GM18909 (cell line): ENCODE measurements around the gene ZHX3.

Source experiments
- ATAC-seq: cut with Tn5 transposase; IDR thresholded peaks from one replicate; pipeline ENCODE4 v1.9.1; 2021; ENCODE audit warnings: mild to moderate bottlenecking; ENCODE audit not compliant: unreplicated experiment, poor library complexity

Gene ZHX3

GRCh38 chr20:41177636-41178035, 139.9 kb downstream of the ZHX3 start:
- no peak for ATAC-seq

- no peak for ATAC-seq
These were observed 140.6 kb downstream of the ZHX3 start for GRCh38 chr20:41176711-41177552.

- ATAC-seq = no peak
These were observed 141.7 kb downstream of the ZHX3 start for GRCh38 chr20:41175727-41176330.

- ATAC-seq = no peak
These were observed 142.3 kb downstream of the ZHX3 start for GRCh38 chr20:41175201-41175651.

DNA sequence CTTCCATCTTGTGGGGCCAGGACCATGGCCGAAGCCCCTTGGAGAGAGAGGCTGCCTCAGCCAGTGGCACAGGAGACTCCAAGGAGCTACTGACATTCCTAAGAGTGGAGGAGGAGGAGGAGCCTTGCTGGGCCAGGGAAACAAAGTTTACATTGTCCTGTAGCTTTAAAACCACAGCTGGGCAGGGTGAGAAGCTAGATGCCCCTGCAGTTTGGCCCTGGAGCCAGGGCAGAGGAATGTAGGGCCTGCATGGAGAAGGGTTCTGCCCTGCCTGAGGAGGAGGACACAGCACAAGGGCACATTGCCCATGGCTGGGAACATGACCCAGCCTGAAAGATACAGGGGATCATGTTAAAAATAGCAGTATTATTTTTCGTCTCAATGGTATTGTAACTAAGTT, 142.7 kb downstream of the ZHX3 start:
- no peak for ATAC-seq

- no peak for ATAC-seq
These were observed 143.2 kb downstream of the ZHX3 start for GRCh38 chr20:41174373-41174772.

DNA sequence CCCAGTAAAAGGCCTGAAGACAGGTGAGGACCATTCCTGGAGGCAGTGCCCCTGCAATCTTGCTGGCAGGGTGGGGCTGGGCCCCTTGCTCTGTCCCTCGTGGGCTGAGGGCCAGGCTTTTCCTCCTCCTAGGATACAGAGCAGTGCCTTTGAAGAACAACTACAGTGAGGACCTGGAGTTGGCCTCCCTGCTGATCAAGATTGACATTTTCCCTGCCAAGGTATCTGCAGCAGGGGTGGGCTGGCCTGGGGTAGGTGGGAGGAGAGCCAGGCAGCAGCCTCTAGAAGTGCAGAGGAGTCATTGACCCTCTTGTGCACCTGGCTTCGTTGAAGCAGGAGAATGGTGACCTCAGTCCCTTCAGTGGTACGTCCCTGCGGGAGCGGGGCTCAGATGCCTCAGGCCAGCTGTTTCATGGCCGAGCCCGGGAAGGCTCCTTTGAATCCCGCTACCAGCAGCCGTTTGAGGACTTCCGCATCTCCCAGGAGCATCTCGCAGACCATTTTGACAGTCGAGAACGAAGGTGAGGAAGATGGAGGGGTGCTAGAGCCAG, 143.7 kb downstream of the ZHX3 start:
- no peak for ATAC-seq

- peak; percentile 58 for ATAC-seq
These were observed 144.3 kb downstream of the ZHX3 start for GRCh38 chr20:41173161-41173721.

GRCh38 chr20:41172296-41173140, 145.0 kb downstream of the ZHX3 start:
- ATAC-seq = no peak

DNA sequence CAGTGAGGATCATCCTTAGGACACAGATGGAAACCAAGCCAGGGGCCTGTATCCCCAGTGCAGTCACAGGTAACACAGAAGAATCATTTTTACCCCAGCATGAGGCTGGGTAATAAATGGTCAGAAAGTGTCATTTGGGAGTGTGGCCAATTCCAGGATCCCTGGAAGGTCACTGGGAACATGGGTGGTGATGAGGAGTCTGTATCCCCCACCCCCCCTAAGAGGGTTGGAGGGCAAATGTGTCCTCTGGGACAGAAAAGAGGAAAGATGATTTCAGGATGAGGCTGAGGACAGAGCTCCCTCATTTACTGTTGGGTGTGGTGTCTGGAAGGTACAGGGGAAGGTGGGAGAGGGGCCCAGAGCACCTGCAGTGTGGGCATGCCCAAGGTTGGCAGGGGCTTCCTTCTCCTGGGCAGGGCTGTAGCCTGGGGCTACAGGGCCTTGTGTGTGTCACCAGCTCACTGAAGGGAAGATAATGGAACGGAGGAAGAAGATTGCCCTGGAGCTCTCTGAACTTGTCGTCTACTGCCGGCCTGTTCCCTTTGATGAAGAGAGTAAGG, 145.7 kb downstream of the ZHX3 start:
- ATAC-seq = no peak

DNA sequence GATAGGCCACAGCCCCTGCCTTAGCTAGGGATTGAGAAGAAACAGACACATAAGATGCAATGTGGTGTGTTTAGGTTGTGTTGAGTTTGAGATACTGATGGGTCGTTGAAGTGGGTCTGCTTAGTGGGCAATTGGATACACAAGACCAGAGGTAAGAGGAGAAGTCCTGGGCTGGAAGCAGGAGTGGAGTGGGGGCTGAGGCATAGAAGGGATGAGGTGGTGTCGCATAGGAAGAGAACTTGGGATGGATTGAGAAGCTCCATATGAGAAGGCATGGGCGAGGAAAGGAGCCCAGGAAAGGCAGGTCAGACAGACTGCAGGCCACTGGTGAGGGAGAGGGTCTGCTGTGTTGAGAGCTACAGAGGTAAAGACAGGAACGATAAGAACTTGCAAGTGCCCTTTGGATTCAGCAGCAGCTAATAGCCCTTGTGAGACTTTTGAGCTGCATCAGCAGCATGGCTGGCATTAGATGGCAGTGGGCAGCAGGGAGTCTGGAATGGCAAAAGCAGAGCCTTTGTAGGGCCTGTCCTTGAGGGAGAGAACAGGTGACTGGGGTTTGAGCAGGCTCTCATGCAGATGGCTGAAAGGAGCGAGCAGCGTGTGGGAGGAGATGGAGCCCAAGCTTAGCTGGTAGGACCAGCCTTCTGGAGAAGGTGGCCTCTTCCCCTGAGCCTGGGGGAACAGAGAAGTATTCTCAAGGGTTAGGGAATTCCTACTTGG, 147.0 kb downstream of the ZHX3 start:
- no peak for ATAC-seq

GRCh38 chr20:41169791-41170351, 147.7 kb downstream of the ZHX3 start:
- no peak for ATAC-seq

- no peak for ATAC-seq
These were observed 148.3 kb downstream of the ZHX3 start for GRCh38 chr20:41169162-41169690.

GRCh38 chr20:41168281-41169161, 149.0 kb downstream of the ZHX3 start:
- no peak for ATAC-seq

DNA sequence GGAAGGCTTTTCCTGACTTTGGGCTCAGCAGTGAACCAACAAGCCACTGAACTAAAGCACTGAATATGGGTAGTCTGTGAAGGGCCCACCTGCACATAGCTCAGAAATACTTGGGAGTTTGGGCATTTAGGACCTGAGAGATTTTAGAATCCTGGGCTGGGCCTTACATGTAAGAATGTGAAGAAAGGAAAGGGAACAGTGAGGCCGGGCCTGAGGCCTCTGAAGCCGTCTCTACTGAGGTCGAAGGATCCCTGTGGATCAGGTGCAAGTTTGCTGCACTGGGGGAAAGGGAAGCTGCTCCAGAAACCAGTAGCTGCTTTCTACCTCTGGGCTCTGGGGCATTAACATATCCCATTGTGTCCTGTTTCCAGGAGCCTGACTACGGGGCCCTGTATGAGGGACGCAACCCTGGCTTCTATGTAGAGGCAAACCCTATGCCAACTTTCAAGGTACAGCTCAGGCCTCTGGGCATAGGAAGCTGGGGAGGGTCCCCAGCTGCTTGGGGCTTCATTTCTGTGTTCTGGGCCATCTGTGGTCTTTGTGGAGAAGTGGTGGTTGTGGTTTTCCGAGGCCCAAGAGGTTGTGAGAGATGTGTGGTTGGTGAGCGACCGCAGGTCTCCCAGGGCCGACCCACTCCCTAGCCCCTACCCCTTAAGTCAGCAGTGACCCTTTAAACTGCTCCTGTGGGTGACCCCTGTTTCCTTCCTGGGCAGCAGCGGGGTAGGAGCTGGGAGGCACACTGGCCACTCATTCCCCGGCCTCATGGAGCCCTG, 149.9 kb downstream of the ZHX3 start:
- ATAC-seq = no peak

GRCh38 chr20:41167118-41167470, 150.4 kb downstream of the ZHX3 start:
- no peak for ATAC-seq
